GM12873 (cell line): ENCODE results near the gene KCNJ16.

Source experiments
- TF ChIP-seq, protein P1 (sequence below): IDR thresholded peaks from 2 replicates; pipeline ENCODE4 v1.5.1; 2012; ENCODE audit warnings: low read depth, mild to moderate bottlenecking, moderate library complexity, low read length, control low read depth; ENCODE audit not compliant: insufficient read depth; ENCODE audit errors: missing control alignments

KCNJ16 gene

DNA sequence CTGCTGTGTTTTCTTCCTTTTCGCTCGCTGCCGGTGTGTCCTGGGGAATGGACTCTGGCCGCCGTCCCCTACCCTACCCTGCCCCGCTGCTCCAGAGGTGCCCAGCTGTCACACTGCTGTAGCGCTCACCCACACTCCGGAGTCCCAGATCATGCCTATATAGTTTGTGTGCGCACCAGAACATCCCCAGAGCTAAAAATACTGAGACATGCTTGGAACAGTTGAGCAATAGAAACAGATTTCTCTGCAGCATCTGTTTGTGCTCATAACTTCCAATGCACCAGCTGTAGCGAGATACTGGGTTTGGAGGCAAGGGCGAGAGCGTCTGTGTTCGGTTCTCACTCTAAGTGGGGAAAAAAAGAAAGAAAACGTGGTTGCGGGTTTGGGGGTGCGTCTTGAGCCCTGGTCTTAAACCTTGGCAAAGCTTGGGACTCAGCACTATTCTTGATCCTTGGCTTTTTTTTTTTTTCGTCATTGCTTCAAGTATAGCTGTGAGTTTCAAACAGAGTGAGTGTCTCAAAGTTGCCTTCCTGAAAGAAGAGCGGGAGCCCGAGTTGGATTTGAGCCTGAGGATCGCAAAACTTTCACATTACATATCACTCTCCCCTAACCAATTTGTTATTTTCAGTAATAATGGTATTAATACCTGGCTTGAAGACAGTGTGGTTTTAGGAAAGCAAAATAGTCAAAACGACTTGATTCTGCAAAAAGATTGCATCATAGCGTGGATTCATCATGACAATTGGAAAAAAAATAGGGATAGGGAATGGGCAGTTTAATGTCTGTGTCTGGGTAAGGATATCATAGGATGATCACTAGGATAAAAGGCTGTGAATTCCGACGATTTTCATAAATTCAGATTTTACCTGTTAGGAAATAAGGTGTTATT is 94.9 kb downstream of the KCNJ16 start:
- TF ChIP-seq, protein P1, sequence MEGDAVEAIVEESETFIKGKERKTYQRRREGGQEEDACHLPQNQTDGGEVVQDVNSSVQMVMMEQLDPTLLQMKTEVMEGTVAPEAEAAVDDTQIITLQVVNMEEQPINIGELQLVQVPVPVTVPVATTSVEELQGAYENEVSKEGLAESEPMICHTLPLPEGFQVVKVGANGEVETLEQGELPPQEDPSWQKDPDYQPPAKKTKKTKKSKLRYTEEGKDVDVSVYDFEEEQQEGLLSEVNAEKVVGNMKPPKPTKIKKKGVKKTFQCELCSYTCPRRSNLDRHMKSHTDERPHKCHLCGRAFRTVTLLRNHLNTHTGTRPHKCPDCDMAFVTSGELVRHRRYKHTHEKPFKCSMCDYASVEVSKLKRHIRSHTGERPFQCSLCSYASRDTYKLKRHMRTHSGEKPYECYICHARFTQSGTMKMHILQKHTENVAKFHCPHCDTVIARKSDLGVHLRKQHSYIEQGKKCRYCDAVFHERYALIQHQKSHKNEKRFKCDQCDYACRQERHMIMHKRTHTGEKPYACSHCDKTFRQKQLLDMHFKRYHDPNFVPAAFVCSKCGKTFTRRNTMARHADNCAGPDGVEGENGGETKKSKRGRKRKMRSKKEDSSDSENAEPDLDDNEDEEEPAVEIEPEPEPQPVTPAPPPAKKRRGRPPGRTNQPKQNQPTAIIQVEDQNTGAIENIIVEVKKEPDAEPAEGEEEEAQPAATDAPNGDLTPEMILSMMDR = no peak

DNA sequence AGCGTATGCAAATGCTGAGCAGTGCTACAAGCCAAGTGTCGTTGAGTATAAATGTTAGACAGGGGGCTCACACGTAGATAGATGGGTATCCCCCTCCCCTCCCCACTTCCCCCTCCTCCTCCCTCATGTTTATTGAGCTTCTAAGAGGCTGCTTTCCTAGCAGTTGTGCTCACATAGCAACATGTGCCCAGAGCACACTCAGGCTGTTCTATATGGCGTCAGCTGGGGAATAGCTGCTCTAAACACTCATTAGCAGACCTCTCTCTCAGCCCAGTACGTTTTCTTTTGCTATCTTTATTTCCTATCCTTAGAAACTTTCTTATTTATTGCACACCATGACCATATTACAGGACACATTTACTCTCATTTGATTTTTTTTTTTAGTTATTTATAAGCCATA is 96.1 kb downstream of the KCNJ16 start:
- TF ChIP-seq, protein P1 = no peak

DNA sequence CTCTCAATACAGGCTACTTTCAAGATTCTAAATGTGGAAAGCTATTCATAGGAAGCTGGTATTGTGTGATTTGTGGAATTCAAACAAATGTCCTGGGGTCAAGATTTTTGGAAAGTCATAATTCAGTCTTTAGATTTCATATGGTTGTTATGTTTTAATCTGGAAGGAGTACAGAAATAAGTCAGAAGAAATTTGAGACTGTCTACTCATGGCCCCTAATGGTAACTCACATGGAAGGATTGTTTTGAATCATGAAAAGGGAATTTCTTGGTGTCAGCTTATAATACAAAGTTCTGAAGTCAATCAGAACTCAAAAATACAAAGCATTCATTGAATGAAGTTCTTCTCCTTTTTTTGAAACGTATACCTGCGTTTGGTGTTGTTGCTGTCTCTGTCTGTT is 97.4 kb downstream of the KCNJ16 start:
- TF ChIP-seq, protein P1 = no peak

DNA sequence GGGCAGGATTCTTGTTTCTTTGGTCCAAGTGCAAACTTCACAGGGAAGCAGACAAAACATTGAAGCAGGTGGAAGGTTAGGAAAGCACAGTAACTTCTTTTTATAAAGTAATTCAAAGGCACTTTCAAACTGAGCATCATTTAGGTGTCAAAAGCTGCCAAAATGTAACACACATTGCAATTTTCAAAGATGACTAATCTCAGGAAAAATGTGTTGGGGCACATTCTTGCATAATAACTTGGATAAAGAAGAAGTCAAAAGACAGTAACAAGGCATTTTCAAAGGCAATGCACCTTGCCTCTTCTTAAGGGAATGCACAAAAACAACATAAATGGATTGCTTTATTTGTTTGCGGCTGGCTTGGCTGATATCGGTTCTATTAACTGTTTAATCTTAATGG is 97.9 kb downstream of the KCNJ16 start:
- TF ChIP-seq, protein P1 = no peak

DNA sequence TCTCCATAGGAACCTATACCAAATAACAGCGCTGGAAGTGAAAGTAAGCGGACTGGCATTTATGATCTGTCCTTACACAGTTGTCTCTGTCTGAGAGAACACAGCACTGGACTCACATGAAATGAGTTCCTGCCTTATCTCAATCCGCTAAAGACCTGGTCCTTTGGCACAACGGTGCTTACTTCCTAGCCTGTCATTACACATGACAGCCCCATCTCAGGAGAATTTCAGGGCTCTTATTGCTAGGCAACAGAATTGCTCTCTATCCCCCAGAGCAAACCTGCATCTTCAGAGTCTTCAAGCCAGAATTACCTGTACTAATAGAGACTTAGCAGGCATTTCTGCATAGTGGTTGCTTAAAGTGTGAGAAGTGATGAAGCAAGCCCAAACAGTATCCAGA is 98.7 kb downstream of the KCNJ16 start:
- TF ChIP-seq, protein P1 = no peak

DNA sequence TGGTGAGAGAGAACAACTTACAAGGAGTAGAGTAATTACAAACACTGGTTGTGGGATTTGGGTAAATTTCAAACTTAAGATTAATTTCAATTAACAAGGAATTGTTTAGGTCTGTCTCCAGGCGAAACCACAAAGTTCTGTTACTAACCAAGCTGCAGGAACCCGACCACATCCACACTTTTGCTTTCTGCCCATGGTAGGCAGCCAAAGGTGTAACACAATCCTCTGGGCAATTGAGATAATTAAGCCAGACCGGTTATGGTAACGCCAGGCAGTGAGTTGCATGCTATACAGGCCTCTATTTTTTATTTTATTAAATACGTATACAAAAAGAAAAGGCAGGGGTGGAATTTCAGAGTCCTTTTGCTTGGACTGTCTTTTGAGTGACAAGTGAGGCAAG is 106.4 kb downstream of the KCNJ16 start:
- TF ChIP-seq, protein P1 = no peak

DNA sequence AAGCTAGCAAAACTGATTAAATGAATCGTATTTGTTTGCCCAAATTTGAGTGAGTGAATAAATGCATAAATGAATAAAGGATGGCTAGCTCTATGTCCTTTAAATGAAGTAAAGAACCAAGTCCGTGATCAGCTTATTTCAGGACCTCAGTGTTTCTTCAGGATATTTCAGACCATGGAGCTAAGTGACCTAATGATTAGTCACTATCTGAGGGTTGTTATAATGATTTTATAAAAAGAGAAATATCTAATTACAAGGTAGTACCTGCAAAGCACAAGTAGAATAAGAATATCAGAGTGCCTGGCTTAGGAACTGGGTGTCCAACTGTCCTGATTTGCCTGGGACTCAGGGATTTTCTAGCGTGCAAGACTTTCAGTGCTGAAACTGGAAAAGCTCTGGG is 106.8 kb downstream of the KCNJ16 start:
- TF ChIP-seq, protein P1 = no peak
